HG02981 (cell line): Measurements from ENCODE around the gene DPYD.

Experiments used
- ATAC-seq: cut with Tn5 transposase; IDR thresholded peaks from one replicate; pipeline ENCODE4 v1.9.1; 2021; ENCODE audit warnings: mild to moderate bottlenecking, moderate library complexity; ENCODE audit not compliant: unreplicated experiment

The DPYD gene

GRCh38 chr1:97314685-97315084, 606.1 kb downstream of the DPYD start:
- no peak for ATAC-seq

- no peak for ATAC-seq
Measured at GRCh38 chr1:97308131-97308530, 612.7 kb downstream of the DPYD start.

GRCh38 chr1:97307568-97307967, 613.3 kb downstream of the DPYD start:
- no peak for ATAC-seq

GRCh38 chr1:97307151-97307550, 613.7 kb downstream of the DPYD start:
- no peak for ATAC-seq

GRCh38 chr1:97306504-97306903, 614.3 kb downstream of the DPYD start:
- no peak for ATAC-seq

GRCh38 chr1:97304366-97304765, 616.5 kb downstream of the DPYD start:
- ATAC-seq, result no peak

GRCh38 chr1:97298966-97299365, 621.9 kb downstream of the DPYD start:
- ATAC-seq, result no peak

- ATAC-seq, result no peak
Measured at GRCh38 chr1:97297611-97298010, 623.2 kb downstream of the DPYD start.

- ATAC-seq, result no peak
Measured at GRCh38 chr1:97281962-97282361, 638.9 kb downstream of the DPYD start.

- no peak for ATAC-seq
Measured at GRCh38 chr1:97277891-97278654, 642.8 kb downstream of the DPYD start.

GRCh38 chr1:97271916-97272788, 648.7 kb downstream of the DPYD start:
- ATAC-seq, result no peak

- ATAC-seq, result no peak
Measured at GRCh38 chr1:97270508-97271307, 650.1 kb downstream of the DPYD start.

- no peak for ATAC-seq
Measured at GRCh38 chr1:97265630-97266029, 655.2 kb downstream of the DPYD start.

- ATAC-seq, result no peak
Measured at GRCh38 chr1:97262842-97263241, 658.0 kb downstream of the DPYD start.

- no peak for ATAC-seq
Measured at GRCh38 chr1:97258597-97258996, 662.2 kb downstream of the DPYD start.

- no peak for ATAC-seq
Measured at GRCh38 chr1:97254731-97255463, 665.9 kb downstream of the DPYD start.

- no peak for ATAC-seq
Measured at GRCh38 chr1:97252925-97253324, 667.9 kb downstream of the DPYD start.

GRCh38 chr1:97252076-97252475, 668.8 kb downstream of the DPYD start:
- ATAC-seq, result no peak

GRCh38 chr1:97247196-97247595, 673.6 kb downstream of the DPYD start:
- no peak for ATAC-seq

GRCh38 chr1:97245682-97246081, 675.2 kb downstream of the DPYD start:
- no peak for ATAC-seq

- ATAC-seq, result no peak
Measured at GRCh38 chr1:97245026-97245425, 675.8 kb downstream of the DPYD start.
